GM13976 (cell line): ENCODE results near the gene ERLEC1.

Experiments used
- DNase-seq: peaks from one replicate; pipeline ENCODE4 v3.0.0; 2012; ENCODE audit warnings: low spot score
- in situ Hi-C: fragments of 300-500 bp; cut with MboI; formaldehyde crosslinking; loops from one replicate; pipeline ENCODE4 v1.12.0; 2022; ENCODE audit warnings: low sequenced_read_pairs, mixed read lengths, inconsistent platforms; ENCODE audit not compliant: unreplicated experiment
- TF ChIP-seq, protein P1 (sequence below): IDR thresholded peaks from 2 replicates; pipeline ENCODE4 v1.5.1; 2012; ENCODE audit warnings: borderline replicate concordance, mild to moderate bottlenecking; ENCODE audit not compliant: insufficient read depth; ENCODE audit errors: extremely low read depth, missing control alignments, control extremely low read depth

Gene ERLEC1

DNA sequence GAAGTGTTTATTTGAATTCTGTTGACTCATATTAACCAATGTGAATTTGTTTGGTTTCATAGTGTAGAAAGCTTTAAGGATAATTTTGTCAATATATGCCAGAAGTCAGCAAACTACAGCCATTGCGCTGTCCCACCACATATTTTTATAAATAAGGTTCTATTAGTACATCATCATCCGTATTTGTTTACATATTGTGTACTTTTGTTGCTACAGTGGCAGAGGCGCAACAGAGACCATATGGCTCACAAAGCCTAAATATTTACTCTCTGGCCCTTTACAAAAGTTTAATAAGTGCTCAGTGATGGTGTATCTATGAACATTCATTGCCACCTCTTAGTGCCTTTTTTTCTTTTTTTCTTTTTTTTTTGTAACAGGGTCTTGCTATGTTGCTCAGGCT, 6.4 kb downstream of the ERLEC1 start:
- DNase-seq, result no peak
- in situ Hi-C loops, result no loop called here
- TF ChIP-seq, protein P1, sequence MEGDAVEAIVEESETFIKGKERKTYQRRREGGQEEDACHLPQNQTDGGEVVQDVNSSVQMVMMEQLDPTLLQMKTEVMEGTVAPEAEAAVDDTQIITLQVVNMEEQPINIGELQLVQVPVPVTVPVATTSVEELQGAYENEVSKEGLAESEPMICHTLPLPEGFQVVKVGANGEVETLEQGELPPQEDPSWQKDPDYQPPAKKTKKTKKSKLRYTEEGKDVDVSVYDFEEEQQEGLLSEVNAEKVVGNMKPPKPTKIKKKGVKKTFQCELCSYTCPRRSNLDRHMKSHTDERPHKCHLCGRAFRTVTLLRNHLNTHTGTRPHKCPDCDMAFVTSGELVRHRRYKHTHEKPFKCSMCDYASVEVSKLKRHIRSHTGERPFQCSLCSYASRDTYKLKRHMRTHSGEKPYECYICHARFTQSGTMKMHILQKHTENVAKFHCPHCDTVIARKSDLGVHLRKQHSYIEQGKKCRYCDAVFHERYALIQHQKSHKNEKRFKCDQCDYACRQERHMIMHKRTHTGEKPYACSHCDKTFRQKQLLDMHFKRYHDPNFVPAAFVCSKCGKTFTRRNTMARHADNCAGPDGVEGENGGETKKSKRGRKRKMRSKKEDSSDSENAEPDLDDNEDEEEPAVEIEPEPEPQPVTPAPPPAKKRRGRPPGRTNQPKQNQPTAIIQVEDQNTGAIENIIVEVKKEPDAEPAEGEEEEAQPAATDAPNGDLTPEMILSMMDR, result no peak

DNA sequence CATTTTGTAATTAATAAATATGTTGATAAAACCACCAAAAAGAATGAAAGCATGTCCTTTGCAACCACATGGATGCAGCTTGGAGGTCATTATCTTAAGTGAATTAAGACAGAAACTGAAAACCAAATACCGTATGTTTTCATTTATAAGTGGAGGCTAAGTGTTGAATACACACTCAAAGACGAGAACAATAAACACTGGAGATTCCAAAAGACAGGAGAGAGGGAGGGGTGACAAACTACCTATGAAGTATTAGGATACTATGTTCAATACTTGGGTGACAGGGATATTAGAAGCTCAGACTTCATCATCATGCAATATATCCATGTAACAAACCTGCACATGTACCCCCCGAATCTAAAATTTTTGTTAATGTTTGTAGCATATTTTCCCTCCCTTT, 7.0 kb downstream of the ERLEC1 start:
- TF ChIP-seq, protein P1, result no peak
- no peak for DNase-seq
- in situ Hi-C loops, result no loop called here

DNA sequence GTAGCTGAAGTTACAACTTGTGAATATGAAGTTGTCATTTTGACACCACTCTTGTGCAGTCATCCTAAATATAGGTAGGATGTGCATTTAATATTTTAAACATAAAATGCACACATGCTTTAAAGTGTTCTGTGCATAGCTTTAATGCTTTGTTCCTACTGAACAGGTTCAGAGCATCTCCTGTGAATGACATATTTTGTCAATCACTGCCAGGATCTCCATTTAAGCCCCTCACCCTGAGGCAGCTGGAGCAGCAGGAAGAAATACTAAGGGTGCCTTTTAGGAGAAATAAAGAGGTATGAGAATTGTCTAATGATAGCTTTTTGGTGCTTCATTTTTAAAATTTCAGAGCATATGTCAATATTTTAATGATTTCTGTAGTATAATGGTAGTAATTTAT, 14.7 kb downstream of the ERLEC1 start:
- in situ Hi-C loops, result no loop called here
- TF ChIP-seq, protein P1, result no peak
- no peak for DNase-seq

DNA sequence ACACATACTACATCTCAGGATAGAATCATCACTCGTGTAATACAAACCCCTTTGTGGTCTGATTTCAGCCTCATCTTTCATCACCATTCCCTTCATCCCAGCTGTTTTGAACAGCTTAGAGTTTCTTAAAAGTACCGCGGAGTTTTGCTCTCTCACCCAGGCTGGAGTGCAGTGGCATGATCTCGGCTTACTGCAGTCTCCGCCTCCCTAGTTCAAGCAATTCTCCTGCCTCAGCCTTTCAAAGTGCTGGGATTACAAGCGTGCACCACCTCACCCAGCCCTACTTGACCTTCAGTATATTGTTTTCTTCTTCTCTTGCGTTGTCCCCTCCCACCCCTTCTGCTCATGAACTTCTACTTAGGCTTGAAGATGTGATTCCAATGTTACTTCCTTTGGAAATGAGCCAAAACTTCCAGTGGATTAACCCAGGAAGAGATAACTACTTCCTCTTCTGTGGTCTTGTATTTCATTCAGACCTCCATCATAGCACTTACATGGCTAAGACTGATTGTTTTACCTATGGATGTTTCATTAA, 15.8 kb downstream of the ERLEC1 start:
- TF ChIP-seq, protein P1, result no peak
- in situ Hi-C loops, result no loop called here
- DNase-seq, result no peak

DNA sequence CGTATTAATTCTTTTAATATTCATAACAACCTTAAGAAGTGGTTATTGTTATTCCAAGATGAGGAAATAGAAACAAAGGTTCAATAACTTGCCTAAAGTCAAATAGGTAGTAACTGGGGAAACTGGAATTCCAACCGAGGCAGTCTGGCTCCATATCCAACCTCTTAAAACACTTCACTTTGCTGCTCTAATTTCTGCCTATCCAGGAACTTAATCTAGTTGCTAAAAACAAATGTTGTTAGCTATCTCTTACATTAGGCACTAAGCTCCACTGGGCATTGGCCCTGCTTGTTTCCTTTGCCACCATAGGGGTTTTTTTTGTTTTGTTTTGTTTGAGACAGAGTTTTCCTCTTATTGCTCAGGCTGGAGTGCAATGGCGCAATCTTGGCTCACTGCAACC, 24.8 kb downstream of the ERLEC1 start:
- in situ Hi-C loops, result no loop called here
- TF ChIP-seq, protein P1, result no peak
- DNase-seq, result no peak

DNA sequence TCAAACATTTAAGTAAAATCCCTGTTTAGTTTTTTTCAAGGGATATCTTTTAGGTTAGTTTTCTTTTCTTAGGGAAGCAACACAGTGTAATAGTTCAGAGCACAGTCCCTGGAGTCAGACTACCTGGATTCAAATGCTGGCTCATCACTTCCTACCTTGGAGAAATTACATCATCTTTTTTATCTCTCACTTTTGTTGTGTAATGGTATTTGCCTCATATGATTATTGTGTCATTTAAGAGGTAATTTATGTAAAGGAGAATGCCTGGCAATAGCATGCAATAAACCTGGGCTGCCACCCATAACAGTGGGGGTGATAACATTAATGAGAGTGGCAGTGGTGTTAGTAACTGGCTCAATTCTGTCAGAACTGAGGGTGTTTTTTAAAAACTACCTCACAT, 26.3 kb downstream of the ERLEC1 start:
- DNase-seq, result no peak
- in situ Hi-C loops, result no loop called here

More for the DNA sequence above, 26.3 kb downstream of the ERLEC1 start:
- TF ChIP-seq, protein P1, result no peak
